Hypothalamus (tissue), 51 donors: ENCODE measurements around the gene PORCN.
"Not testable (repeated sequence)": the region's sequence is repeated elsewhere in the genome, so short reads cannot be mapped to it uniquely, and the experiment has no call there.

Source experiments
- DNase-seq, 51 donors: peaks; one replicate each; lab custom pipeline; 2025; lab: John Stamatoyannopoulos, UW

Gene PORCN

DNA sequence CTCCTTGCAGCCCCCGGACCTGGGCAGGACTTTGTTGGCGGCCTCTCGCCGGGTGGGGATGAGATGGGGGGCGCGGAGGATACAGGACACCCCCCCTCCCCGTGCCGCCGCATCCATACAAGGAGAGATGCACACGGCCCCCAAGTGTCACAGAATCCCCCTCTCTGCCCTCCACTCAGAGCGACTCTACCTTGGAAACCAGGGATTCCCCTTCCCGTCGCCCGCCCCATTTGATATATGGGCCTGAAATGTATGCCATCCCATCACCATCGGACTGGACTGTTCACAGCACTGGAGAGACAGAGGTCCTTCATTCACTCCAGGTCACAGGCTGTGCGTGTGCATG, 426 bp downstream of the PORCN start:
- DNase-seq: peak in 3 of 51 donors; percentile 1 to 7 (median 2)

DNA sequence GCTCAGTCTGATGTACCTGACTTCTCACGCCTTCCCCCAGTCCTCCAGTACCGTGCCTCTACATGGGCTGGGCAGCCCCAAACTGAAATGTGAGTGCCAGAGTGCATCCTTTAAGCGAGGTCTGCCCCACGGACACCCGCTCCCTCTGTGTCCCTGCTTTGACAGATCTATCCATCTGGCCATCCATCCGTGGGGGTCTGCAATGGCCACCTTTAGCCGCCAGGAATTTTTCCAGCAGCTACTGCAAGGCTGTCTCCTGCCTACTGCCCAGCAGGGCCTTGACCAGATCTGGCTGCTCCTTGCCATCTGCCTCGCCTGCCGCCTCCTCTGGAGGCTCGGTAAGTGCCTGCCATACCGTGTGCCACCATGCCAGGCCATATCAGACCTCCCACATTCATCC, 827 bp downstream of the PORCN start:
- peak in 2 of 51 donors; percentile 2 for DNase-seq

DNA sequence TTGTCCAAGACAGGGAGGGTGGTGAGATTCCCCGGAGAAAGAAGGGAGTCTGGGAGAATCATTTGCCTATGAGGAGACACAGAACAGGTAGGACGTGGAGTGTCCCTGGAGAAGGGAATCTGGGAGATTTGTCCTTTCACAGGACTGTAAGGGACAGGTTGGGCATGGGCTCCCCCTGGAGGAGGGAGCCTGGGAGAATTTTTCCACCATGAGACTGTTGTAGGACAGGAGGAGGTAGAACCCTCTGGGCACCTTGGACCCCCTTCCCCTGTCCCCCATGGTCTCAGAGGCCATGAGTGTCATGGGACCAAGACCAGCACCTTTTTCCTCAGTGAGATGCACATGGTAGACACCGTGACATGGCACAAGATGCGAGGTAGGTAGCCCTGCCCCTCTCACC, 2.8 kb downstream of the PORCN start:
- DNase-seq: no peak

DNA sequence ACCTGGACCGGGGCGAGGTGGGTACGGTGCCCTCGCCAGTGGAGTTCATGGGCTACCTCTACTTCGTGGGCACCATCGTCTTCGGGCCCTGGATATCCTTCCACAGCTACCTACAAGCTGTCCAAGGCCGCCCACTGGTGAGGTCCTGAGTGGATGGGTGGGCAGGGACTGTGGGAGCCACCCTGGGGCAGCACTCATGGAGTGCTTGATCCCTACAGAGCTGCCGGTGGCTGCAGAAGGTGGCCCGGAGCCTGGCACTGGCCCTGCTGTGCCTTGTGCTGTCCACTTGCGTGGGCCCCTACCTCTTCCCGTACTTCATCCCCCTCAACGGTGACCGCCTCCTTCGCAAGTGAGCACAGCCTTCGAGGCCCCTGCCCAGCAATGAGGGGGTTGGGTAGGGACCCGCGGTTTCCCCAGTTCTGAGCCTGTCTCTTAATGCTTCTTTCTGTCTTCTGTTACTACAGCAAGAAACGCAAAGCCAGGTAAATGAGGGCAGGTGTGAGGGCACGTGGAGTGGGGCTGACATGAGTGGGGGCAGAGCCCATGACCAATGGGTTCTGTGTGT, 3.7 kb downstream of the PORCN start:
- DNase-seq: no peak

DNA sequence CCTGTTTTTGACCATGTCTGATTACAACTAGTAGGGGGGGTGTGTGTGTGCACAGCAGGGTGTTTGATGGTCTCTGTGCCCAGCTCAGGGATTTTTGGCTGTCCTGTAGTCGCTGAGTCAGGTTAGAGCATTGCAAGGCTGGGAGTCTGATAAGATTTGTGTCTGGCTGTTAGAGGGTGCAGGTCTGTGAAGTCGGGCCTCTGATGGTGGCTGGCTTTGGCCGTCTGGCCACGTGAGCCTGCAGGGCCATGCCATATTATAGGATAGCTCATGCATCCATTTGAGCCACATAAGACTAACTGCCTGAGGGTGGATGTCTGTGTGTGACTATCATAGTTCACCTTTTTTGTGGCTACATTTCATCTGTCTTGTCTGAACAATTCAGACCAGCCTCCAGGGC, 4.9 kb downstream of the PORCN start:
- DNase-seq: no peak

GRCh38 chrX:48514126-48514806, 5.5 kb downstream of the PORCN start:
- DNase-seq: no peak

DNA sequence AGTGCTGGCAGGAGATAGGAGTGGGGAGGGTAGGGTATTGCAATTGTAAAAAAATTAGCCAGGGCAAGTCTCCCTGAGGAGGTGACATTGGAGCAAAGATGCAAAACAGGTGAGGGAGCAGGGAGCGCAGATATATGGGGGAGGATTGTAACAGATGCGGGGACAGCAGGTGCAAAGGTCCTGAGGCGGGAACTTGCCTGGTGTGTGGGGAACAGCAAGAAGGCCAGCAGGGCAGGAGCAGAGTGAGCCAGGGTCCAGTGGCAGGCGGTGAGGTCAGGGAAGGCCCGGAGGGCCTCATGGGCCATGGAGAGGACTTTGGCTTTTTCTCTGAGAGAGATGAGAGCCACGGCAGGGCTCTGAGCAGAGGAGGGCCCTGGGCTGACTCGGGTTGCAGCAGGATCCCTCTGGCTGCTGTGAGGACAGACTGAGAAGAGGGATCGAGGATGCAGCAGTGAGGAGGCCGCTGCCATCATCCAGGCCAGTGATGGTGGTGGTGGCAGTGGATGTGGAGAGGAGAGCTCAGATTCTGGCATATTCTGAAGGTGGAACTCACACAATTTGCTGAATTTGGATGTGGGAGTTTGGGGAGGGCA, 6.2 kb downstream of the PORCN start:
- DNase-seq: no peak

- no peak for DNase-seq
These were observed 7.0 kb downstream of the PORCN start for GRCh38 chrX:48515842-48516241.

GRCh38 chrX:48516285-48516684, 7.5 kb downstream of the PORCN start:
- no peak for DNase-seq

DNA sequence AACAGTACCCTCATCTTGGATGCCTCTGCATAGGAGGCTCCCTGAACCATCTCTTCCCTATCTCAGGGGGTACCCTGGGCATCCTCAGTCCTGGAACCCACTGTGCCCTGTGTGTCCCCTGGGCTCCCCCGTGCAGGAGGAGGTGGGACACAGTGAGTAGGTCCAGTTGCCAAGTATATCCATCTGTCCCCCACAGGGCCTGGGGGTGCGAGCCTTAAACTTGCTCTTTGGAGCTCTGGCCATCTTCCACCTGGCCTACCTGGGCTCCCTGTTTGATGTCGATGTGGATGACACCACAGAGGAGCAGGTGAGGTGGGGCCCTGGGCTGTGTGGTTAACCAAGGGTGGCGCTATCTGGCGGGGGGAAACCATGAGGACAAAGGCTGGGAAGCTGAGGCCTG, 8.2 kb downstream of the PORCN start:
- DNase-seq: no peak

GRCh38 chrX:48519481-48519880, 10.7 kb downstream of the PORCN start:
- not testable (repeated sequence) for DNase-seq

GRCh38 chrX:48520455-48520854, 11.7 kb downstream of the PORCN start:
- DNase-seq: no peak

- peak in 7 of 51 donors; percentile 0 to 56 (median 11) for DNase-seq
These were observed 12.2 kb downstream of the PORCN start for GRCh38 chrX:48520976-48521352.

- peak in 49 of 51 donors; percentile 17 to 86 (median 63) for DNase-seq
These were observed 12.8 kb downstream of the PORCN start, which contains the start of gene EBP for GRCh38 chrX:48521353-48522243. EBP (plus strand) TSS chrX:48521808; CDS start chrX:48523772, 1,964 bp downstream.

- DNase-seq: no peak
These were observed 13.5 kb downstream of the PORCN start for GRCh38 chrX:48522291-48522690.

- DNase-seq: no peak
These were observed 14.9 kb downstream of the PORCN start for GRCh38 chrX:48523682-48524081.

DNA sequence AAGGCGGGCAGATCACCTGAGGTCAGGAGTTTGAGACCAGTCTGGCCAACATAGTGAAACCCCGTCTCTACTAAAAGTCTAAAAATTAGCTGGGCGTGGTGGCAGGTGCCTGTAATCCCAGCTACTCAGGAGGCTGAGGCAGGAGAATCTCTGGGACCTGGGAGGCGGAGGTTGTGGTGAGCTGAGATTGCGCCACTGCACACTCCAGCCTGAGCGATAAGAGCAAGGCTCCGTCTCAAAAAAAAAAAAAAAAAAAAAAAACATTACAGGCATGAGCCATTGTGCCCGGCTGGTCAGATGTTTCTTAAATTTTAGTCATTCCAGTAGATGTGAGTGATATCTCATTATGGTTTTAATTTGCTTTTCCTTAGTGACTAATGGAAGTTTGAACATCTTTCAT, 17.1 kb downstream of the PORCN start:
- not testable (repeated sequence) for DNase-seq

- DNase-seq: no peak
These were observed 21.9 kb downstream of the PORCN start for GRCh38 chrX:48530736-48531135.

DNA sequence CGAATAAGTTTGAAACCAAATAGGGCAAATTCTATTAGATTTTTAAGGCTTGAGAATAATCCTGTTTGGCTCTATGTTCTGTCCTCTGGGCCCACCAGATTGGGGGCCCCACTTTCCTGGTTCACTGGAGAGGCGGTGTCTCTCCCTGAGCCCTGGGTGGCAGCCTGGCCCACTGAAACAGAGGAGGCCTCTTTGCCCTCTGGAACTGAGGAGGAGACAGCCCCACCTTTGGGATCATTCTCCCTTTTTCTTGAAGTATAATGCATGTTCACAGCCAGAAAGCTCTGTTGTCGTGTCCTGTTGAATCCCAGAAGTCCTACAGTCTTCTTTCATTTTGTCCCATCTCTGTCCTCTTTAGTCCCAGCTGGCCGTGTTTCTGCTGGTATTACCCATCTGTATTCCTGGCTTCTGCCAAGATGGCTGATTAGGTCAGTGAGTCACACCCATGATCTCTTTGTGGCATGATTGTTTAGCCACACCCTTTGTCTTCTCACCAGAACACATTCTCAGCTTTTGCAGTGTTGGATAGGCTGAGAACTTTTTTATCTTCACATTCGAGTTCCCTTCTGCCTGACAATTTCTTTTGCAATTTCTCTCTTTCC, 22.7 kb downstream of the PORCN start:
- DNase-seq: no peak

DNA sequence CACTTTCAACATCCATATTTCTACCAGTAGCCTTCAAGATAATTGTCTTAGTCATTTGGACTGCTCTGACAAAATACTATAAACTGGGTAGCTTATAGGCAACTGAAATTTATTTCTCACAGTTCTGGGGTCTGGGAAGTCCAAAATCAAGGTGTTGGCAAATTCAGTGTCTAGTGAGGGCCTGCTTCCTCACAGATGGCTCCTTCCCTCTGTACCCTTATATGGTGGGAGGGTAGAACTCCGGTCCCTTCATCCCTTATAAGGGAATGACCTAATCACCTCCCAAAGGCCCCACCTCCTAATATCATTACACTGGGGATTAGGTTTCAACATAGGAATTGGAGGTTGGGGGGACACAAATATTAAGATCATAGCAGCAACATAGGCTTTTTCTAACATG, 23.4 kb downstream of the PORCN start:
- no peak for DNase-seq

GRCh38 chrX:48533165-48533564, 24.4 kb downstream of the PORCN start:
- no peak for DNase-seq
